Sigmoid colon (tissue), 7 donors: Measurements from ENCODE around the gene E2F7. TPM values are rescaled to one million over a fixed set of nuclear protein-coding genes. Genes with fewer than 3 reads are reported as not detected.

ENCODE experiments used
- DNase-seq: peaks from one replicate; pipeline ENCODE4 v3.0.0-alpha.2; 2019
- H3K27ac ChIP-seq, 4 donors: fragments of 200-600 bp; sonication (generic); one replicate each; pipeline ENCODE4 v1.5.1; 2016 to 2019; ENCODE audit warnings: mild to moderate bottlenecking in 1 of 4
- H3K27me3 ChIP-seq, 3 donors: fragments of 200-600 bp; sonication (generic); one replicate each; pipeline ENCODE4 v1.5.1; 2019; ENCODE audit warnings: mild to moderate bottlenecking in 1 of 3
- H3K36me3 ChIP-seq, 4 donors: fragments of 200-600 bp; sonication (generic); one replicate each; pipeline ENCODE4 v1.5.1; 2016 to 2019
- H3K4me1 ChIP-seq, 4 donors: fragments of 200-600 bp; sonication (generic); one replicate each; pipeline ENCODE4 v1.5.1; 2017 to 2019
- H3K4me3 ChIP-seq, 4 donors: fragments of 200-600 bp; sonication (generic); one replicate each; pipeline ENCODE4 v1.5.1; 2017 to 2019; ENCODE audit warnings: mild to moderate bottlenecking in 2 of 4, moderate library complexity in 1 of 4
- H3K9me3 ChIP-seq, 4 donors: fragments of 200-600 bp in 3 of 4; sonication (generic) in 3 of 4; one replicate each; pipeline versions ENCODE4 v1.5.1 to v1.6.1; 2013 to 2019
- EP300 ChIP-seq, 4 donors: sonication (generic); formaldehyde crosslinking; IDR thresholded peaks; one replicate each; pipeline ENCODE4 v1.6.1; 2017; ENCODE audit warnings: antibody characterized with exemption in 4 of 4
- POLR2A ChIP-seq, 2 donors: fragments of 450-650 bp; IDR thresholded peaks; one replicate each; pipeline ENCODE4 v1.6.1; 2016; ENCODE audit warnings: antibody characterized with exemption in 2 of 2, mild to moderate bottlenecking in 2 of 2, moderate library complexity in 2 of 2
- POLR2AphosphoS5 ChIP-seq, 4 donors: sonication (generic); formaldehyde crosslinking; IDR thresholded peaks; one replicate each; pipeline ENCODE4 v1.6.1; 2017; ENCODE audit warnings: antibody characterized with exemption in 4 of 4
- WGBS, 2 donors: extraction: QIAGEN DNeasy Blood & Tissue Kit; methylation state at CpG; one replicate each; pipeline ENCODE4 v1.1.7; 2013; 5-methylcytosine and 5-hydroxymethylcytosine counted together
- intact Hi-C: fragments of 100-400 bp; cut with DNase I; formaldehyde crosslinking; loops from one replicate; pipeline ENCODE4 v1.15.1; 2023
- polyA plus RNA-seq, 3 donors: library from polyadenylated mRNA; stranded (reverse); fragments of 200-250 nt; gene quantifications; one replicate each; pipeline ENCODE4 v1.2.3, GENCODE V29; 2013
- total RNA-seq, 4 donors: library from RNA; depleted of rRNA; stranded (reverse); fragments of >200 nt; gene quantifications; one replicate each; pipeline ENCODE4 v1.1.0, GENCODE V29; 2016
- TF ChIP-seq, protein P1 (sequence below), 4 experiments: fragments of 450-650 bp in 3 of 4; fragments of 200-600 bp in 1 of 4; IDR thresholded peaks; one replicate each; pipeline ENCODE4 v1.5.1; 2016 to 2019; ENCODE audit warnings: antibody characterized with exemption in 4 of 4, mild to moderate bottlenecking in 3 of 4, moderate library complexity in 2 of 4
- donor health status: healthy with polysubstance abuse.
- donor health status: Bipolar disorder and iron deficiency.
- donor health status: healthy.

Gene E2F7
- total and polyA plus RNA-seq, 7 donors, result 0.14 to 1.2 (median 0.23) TPM; not detected in 4

DNA sequence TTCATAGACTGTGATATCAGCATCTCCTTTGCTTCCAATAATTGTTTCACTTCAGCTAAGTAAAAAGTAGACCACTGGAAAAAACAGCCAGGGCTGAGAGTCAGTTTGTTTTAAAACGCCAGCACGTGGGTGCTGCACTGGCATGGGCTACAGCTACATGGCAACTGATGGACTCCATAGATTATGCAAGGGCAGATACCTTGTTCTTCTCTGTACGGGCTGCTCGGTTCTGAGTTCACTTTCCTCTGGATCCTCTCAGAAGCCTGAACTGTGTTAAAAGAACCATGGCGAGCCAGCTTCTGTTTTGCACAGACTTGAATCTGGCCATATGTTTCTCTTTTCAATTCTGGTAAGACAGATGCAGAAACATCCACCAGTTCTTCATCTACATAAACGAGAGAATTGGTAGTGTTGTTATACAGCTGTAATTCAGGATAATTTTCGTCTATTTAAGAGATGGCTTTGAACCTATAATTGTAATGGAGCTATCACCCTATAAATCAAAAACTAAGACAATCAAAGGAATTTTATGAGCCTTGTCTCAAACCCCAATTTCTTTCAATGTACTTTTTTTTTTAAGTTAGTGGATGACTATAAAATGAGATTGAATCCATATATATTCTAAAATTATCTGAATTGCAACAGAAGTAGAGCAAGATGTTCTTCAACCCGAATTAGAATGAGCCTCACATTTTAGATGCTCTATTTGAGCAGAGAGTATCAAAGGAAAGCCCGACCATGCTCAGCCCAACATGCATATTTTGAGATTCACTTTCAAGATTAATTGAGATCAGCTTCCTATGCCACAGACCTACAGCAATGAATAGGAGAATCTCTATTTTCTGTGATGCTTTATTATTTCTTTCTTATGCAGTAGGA is 31.5 kb downstream of the E2F7 start:
- peaks cover 0 to 5% (median 0%) of the 10 kb centered on the region in 4 donors for H3K9me3 ChIP-seq
- no peak overlapping the region for H3K4me3 ChIP-seq
- DNase-seq, result no peak
- intact Hi-C loops, result no loop called here
- H3K27ac ChIP-seq, result no peak overlapping the region
- no peaks in the 10 kb centered on the region for H3K27me3 ChIP-seq
- no peak for TF ChIP-seq POLR2A (IDR thresholded peaks at IDR 0.05)
- TF ChIP-seq, protein P1, sequence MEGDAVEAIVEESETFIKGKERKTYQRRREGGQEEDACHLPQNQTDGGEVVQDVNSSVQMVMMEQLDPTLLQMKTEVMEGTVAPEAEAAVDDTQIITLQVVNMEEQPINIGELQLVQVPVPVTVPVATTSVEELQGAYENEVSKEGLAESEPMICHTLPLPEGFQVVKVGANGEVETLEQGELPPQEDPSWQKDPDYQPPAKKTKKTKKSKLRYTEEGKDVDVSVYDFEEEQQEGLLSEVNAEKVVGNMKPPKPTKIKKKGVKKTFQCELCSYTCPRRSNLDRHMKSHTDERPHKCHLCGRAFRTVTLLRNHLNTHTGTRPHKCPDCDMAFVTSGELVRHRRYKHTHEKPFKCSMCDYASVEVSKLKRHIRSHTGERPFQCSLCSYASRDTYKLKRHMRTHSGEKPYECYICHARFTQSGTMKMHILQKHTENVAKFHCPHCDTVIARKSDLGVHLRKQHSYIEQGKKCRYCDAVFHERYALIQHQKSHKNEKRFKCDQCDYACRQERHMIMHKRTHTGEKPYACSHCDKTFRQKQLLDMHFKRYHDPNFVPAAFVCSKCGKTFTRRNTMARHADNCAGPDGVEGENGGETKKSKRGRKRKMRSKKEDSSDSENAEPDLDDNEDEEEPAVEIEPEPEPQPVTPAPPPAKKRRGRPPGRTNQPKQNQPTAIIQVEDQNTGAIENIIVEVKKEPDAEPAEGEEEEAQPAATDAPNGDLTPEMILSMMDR (IDR thresholded peaks at IDR 0.05), result no peak
- no peak for TF ChIP-seq EP300 (IDR thresholded peaks at IDR 0.05)
- TF ChIP-seq POLR2AphosphoS5 (IDR thresholded peaks at IDR 0.05), result no peak
- 88% methylated on average over 9 of the region's 9 CpGs for WGBS, 2 donors
- no peaks in the 10 kb centered on the region for H3K36me3 ChIP-seq
- H3K4me1 ChIP-seq, result no peaks in the 10 kb centered on the region

DNA sequence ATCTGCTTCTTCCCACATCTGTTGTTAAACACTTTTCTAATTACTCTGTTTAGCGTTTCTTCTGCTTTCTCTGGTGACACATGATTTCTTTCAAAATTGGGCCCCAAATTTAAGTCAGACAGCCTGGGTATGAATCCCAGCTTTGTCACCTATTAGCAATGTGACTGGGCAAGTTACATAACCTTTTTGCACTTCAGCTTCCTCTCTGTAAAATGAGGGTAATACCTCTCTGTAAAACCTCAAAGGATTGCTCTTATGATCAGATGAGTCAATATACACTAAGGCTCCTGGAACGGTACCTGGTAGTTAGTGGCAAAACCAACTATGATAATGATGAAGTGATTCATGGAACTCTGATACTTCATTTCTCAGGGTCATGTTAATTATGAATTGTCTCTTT is 33.0 kb downstream of the E2F7 start:
- Histone ChIP-seq H3K36me3 (no peaks in the 10 kb centered on the region), H3K4me1 (no peaks in the 10 kb centered on the region), H3K9me3 (no peaks in the 10 kb centered on the region), H3K27me3 (no peaks in the 10 kb centered on the region), H3K27ac (no peak overlapping the region), H3K4me3 (no peak overlapping the region)
- TF ChIP-seq EP300 (IDR thresholded peaks at IDR 0.05) (no peak), POLR2AphosphoS5 (IDR thresholded peaks at IDR 0.05) (no peak), POLR2A (IDR thresholded peaks at IDR 0.05) (no peak)
- TF ChIP-seq, protein P1 (IDR thresholded peaks at IDR 0.05), result no peak
- intact Hi-C loops, result no loop called here
- no peak for DNase-seq
- WGBS, 2 donors, result 77 to 92% methylated on average over 2 of the region's 2 CpGs

DNA sequence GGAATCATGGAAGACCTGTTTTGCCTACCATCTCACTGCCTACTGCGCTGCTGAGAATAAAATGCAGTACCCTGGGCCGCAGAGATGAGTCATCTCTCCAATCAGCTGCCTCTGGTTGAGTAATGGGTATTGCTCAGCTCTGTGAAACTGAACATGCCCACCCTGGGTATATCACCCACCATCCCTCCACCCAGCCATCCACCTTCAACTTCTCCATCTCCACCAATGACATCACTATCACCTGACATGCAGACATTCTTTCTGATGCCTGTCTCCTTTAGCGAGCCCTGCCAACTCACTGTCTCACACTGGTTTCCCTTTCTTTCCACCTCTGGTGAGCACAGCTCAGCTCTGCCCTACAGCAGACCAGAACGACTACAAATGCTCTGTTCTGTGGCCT is 33.6 kb downstream of the E2F7 start:
- 91 to 94% methylated on average over 4 of the region's 4 CpGs for WGBS, 2 donors
- intact Hi-C loops, result no loop called here
- H3K9me3 ChIP-seq, result no peaks in the 10 kb centered on the region
- H3K4me3 ChIP-seq, result no peak overlapping the region
- no peak overlapping the region for H3K27ac ChIP-seq
- no peak for TF ChIP-seq POLR2A (IDR thresholded peaks at IDR 0.05)
- no peak for TF ChIP-seq EP300 (IDR thresholded peaks at IDR 0.05)
- TF ChIP-seq POLR2AphosphoS5 (IDR thresholded peaks at IDR 0.05), result no peak
- no peak for DNase-seq
- H3K27me3 ChIP-seq, result no peaks in the 10 kb centered on the region
- no peaks in the 10 kb centered on the region for H3K4me1 ChIP-seq
- H3K36me3 ChIP-seq, result no peaks in the 10 kb centered on the region

DNA sequence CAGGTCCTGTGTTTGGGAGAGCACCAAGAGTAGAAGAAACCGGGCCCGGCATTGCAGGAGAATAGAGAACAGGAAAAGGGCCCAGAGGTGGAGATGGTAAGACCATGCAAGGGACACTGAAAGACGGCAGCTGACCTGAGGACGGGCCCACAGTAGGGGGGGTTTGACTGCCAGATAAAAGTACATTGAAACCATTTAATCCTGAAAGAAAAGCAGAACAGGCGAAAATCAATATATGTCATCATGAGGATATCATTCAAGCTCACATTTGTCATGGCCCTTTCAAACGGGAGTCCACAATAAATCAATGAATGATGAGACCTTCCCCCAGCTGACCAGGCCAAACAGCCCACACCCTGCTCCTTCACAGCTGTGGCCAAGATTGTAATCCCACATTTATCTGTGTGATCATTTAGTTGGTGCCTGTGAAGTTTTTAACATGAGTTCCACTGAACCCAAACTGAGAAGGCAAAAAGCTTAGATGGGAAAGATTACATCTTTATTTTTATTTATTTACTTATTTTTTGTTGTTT is 39.5 kb downstream of the E2F7 start:
- no peak for DNase-seq
- no peak for TF ChIP-seq POLR2AphosphoS5 (IDR thresholded peaks at IDR 0.05)
- TF ChIP-seq, protein P1 (IDR thresholded peaks at IDR 0.05), result no peak
- no peak for TF ChIP-seq POLR2A (IDR thresholded peaks at IDR 0.05)
- no peak for TF ChIP-seq EP300 (IDR thresholded peaks at IDR 0.05)
- H3K4me1 ChIP-seq, result no peaks in the 10 kb centered on the region
- no peak overlapping the region for H3K27ac ChIP-seq
- no peaks in the 10 kb centered on the region for H3K27me3 ChIP-seq
- H3K4me3 ChIP-seq, result no peak overlapping the region
- no peaks in the 10 kb centered on the region for H3K36me3 ChIP-seq
- intact Hi-C loops, result no loop called here
- H3K9me3 ChIP-seq, result no peaks in the 10 kb centered on the region
- WGBS, 2 donors, result 90 to 94% methylated on average over 6 of the region's 6 CpGs

DNA sequence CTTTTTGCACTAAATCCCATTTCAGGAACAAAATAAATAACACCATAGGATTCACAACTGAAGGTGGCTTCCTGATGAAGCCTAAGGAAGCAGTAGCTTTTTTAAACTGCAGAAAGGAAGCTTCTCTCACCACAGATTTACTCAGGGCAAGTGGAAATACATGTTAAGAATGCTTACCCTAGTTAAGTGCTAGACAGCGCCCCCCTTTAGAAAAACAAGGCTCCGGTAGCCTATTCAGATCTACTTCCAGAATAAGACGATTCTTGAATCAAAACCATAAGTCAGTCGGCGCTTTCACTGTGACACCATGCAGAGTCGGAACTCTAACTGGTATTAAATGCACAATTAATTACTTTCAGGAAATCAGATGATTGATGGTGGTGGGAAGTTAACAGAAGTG is 41.9 kb downstream of the E2F7 start:
- Histone ChIP-seq H3K27ac (no peak overlapping the region), H3K36me3 (no peaks in the 10 kb centered on the region), H3K4me1 (no peaks in the 10 kb centered on the region), H3K27me3 (no peaks in the 10 kb centered on the region), H3K9me3 (no peaks in the 10 kb centered on the region), H3K4me3 (no peak overlapping the region)
- intact Hi-C loops, result no loop called here
- no peak for DNase-seq
- no peak for TF ChIP-seq POLR2AphosphoS5 (IDR thresholded peaks at IDR 0.05)
- no peak for TF ChIP-seq POLR2A (IDR thresholded peaks at IDR 0.05)
- TF ChIP-seq, protein P1 (IDR thresholded peaks at IDR 0.05), result no peak
- TF ChIP-seq EP300 (IDR thresholded peaks at IDR 0.05), result no peak
- WGBS, 2 donors, result 76 to 94% methylated on average over 6 of the region's 6 CpGs
